PC-3 (cell line): ENCODE results near the gene PPP1R3D. TPM values are rescaled to one million over a fixed set of nuclear protein-coding genes. Genes with fewer than 3 reads are reported as not detected.

ENCODE experiments used
- ATAC-seq: fragments of 200-7000 bp; cut with Tn5 transposase; 2 replicates; pipeline ENCODE4 v1.9.1; 2020; ENCODE audit warnings: mild to moderate bottlenecking, moderate library complexity
- BruUV-seq: library from RNA; stranded (reverse); fragments of 400-500 nt; replicated peaks from 2 replicates; lab custom pipeline; 2021; lab: Mats Ljungman, UMichigan
- CTCF ChIA-PET: fragments of 300-600 bp; sonication (Branson Sonifier 250); formaldehyde crosslinking; loops from one replicate; lab custom pipeline; 2022; ENCODE audit warnings: antibody characterized with exemption; lab: Charles Lee
- POLR2A ChIA-PET: fragments of 300-600 bp; sonication (Branson Sonifier 250); formaldehyde crosslinking; loops from one replicate; lab custom pipeline; 2022; ENCODE audit warnings: antibody characterized with exemption; ENCODE audit not compliant: unreplicated experiment; lab: Charles Lee
- DNase-seq: peaks from one replicate; pipeline ENCODE4 v3.0.0-alpha.2; 2015
- H2AFZ ChIP-seq: fragments of 300-600 bp; sonication (generic); 2 replicates; pipeline ENCODE4 v1.6.0; 2016; ENCODE audit warnings: antibody characterized with exemption, low read length
- H3F3A ChIP-seq: fragments of 300-600 bp; sonication (generic); one replicate; pipeline ENCODE4 v1.6.0; 2017; ENCODE audit warnings: antibody characterized with exemption, low read length, control low read depth, mild to moderate bottlenecking; ENCODE audit not compliant: unreplicated experiment
- H3K27ac ChIP-seq: fragments of 300-600 bp; sonication (generic); 2 replicates; pipeline ENCODE4 v1.5.1; 2016; ENCODE audit warnings: mild to moderate bottlenecking, low read length
- H3K27me3 ChIP-seq: fragments of 300-600 bp; sonication (generic); 2 replicates; pipeline ENCODE4 v1.6.1; 2016; ENCODE audit warnings: low read length, mixed read lengths
- H3K36me3 ChIP-seq: fragments of 300-600 bp; sonication (generic); 2 replicates; pipeline ENCODE4 v1.6.1; 2016; ENCODE audit warnings: low read depth, mixed run types, low read length, mixed read lengths
- H3K4me1 ChIP-seq: fragments of 300-600 bp; sonication (generic); 2 replicates; pipeline ENCODE4 v1.5.1; 2016; ENCODE audit warnings: low read length; ENCODE audit not compliant: insufficient read depth
- H3K4me2 ChIP-seq: fragments of 300-600 bp; sonication (generic); 2 replicates; pipeline ENCODE4 v1.6.0; 2016; ENCODE audit warnings: low read length
- H3K4me3 ChIP-seq: fragments of 300-600 bp; sonication (generic); 2 replicates; pipeline ENCODE4 v1.5.1; 2016; ENCODE audit warnings: mild to moderate bottlenecking, low read length, mixed read lengths
- H3K79me2 ChIP-seq: fragments of 300-600 bp; sonication (generic); 2 replicates; pipeline ENCODE4 v1.6.1; 2017; ENCODE audit warnings: low read length, mixed read lengths
- H3K9ac ChIP-seq: fragments of 300-600 bp; sonication (generic); 2 replicates; pipeline ENCODE4 v1.6.0; 2016; ENCODE audit warnings: mild to moderate bottlenecking, low read length
- H3K9me2 ChIP-seq: fragments of 300-600 bp; sonication (generic); replicated peaks from 2 replicates; pipeline ENCODE4 v1.6.1; 2016; ENCODE audit warnings: mixed run types, low read length, mixed read lengths
- H3K9me3 ChIP-seq: fragments of 300-600 bp; sonication (generic); 2 replicates; pipeline ENCODE4 v1.6.1; 2016; ENCODE audit warnings: low read length, mixed read lengths
- H4K20me1 ChIP-seq: fragments of 300-600 bp; sonication (generic); 2 replicates; pipeline ENCODE4 v1.6.1; 2016; ENCODE audit warnings: low read length, mixed read lengths
- CTCF ChIP-seq: fragments of 300-600 bp; sonication (generic); conservative IDR thresholded peaks from 2 replicates; pipeline ENCODE4 v1.5.1; 2017; ENCODE audit warnings: antibody characterized with exemption, low read depth, mild to moderate bottlenecking, low read length
- EZH2 ChIP-seq: fragments of 300-600 bp; sonication (generic); IDR thresholded peaks from one replicate; pipeline ENCODE4 v1.6.1; 2017; ENCODE audit warnings: antibody characterized with exemption, mild to moderate bottlenecking, low read length; ENCODE audit not compliant: unreplicated experiment
- EZH2phosphoT487 ChIP-seq: fragments of 300-600 bp; sonication (generic); IDR thresholded peaks from 2 replicates; pipeline ENCODE4 v1.6.1; 2018; ENCODE audit warnings: mild to moderate bottlenecking, antibody characterized with exemption, low read length, borderline replicate concordance
- intact Hi-C: fragments of 100-400 bp; cut with micrococcal nuclease; formaldehyde crosslinking; loops from 2 replicates; pipeline ENCODE4 v1.9.0; 2023
- total RNA-seq: library from RNA; depleted of rRNA; stranded (reverse); fragments of >200 nt; gene quantifications from 2 replicates; pipeline ENCODE4 v1.2.3, GENCODE V29; 2014

Gene PPP1R3D
- total RNA-seq, 1 experiment from 2014 or later, result 6.3 TPM

DNA sequence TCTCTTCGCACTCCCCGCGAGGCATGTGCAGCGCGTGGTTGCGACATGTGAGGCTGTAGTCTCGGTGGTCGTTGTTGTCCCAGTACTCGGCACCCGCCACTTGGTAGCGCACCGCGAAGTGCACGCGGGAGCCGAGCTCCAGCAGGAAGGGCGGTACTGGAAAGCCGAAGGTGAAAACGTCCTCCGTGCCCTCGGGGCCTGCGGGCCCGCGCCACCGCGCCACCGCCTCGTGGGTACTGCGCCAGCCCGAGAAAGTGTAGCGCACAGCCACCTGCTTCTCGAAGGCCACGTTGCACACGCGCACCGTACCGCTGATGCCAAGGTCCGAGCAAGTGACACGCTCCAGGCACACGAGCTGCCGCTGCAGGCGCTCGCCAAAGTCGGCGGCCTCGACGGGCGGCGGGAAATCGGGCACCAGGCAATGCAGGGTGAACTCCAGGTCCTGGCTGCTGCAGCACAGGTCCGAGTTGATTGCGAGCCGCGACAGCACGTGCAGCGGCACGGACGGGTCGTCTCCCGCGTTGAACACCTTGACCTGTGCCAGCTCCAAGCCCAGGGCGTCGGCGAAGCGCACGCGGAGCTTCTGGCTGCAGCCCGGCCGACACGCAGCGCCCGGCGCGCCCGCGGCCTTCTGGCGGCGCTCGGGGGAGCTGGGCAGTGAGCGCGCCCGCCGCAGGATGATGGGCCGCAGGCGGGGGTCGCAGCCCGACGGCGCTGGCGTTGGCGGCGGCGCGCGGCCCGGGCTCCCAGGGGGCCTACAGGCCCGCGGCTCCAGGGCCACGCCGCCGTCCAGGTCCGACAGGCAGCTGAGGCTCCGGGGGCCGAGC is 840 bp downstream of the PPP1R3D start:
- peaks cover 9% of the 10 kb centered on the region; the same call in 1 of the 2 replicates for H3K36me3 ChIP-seq
- H3F3A ChIP-seq, result no peaks in the 10 kb centered on the region
- H3K4me3 ChIP-seq, result peak overlapping the region; percentile 72
- TF ChIP-seq EZH2 (no peak), CTCF (no peak), EZH2phosphoT487 (no peak)
- peak overlapping the region; percentile 80 for H3K9ac ChIP-seq
- no TSS peak for BruUV-seq
- DNase-seq, result peak; percentile 21
- H3K27me3 ChIP-seq, result no peaks in the 10 kb centered on the region
- peak; percentile 14 for ATAC-seq
- CTCF ChIA-PET, result interaction anchor here (0.5 to 1.7 kb wide), 3 partner anchors 13 to 156 kb away, joined by 3 to 10 read pairs (median 3); no protein-coding TSS in a partner anchor
- peaks cover 51% of the 10 kb centered on the region for H3K79me2 ChIP-seq
- H3K4me1 ChIP-seq, result peaks cover 36% of the 10 kb centered on the region
- POLR2A ChIA-PET, result interaction anchor here (0.6 kb wide), 1 partner anchor 90 kb away, joined by 4 read pairs; no protein-coding TSS in a partner anchor
- no peaks in the 10 kb centered on the region for H3K9me2 ChIP-seq
- H3K9me3 ChIP-seq, result no peaks in the 10 kb centered on the region
- peak overlapping the region; percentile 96 for H3K4me2 ChIP-seq
- intact Hi-C loops, result no loop called here
- peak overlapping the region; percentile 92 for H2AFZ ChIP-seq
- H3K27ac ChIP-seq, result peak overlapping the region; percentile 73
- peaks cover 6% of the 10 kb centered on the region; the same call in 1 of the 2 replicates for H4K20me1 ChIP-seq

- H3F3A ChIP-seq, result no peaks in the 10 kb centered on the region
- DNase-seq, result peak; percentile 73
- peaks cover 9% of the 10 kb centered on the region; the same call in 1 of the 2 replicates for H3K36me3 ChIP-seq
- H3K27me3 ChIP-seq, result no peaks in the 10 kb centered on the region
- H3K4me1 ChIP-seq, result peaks cover 36% of the 10 kb centered on the region
- peaks cover 51% of the 10 kb centered on the region for H3K79me2 ChIP-seq
- H2AFZ ChIP-seq, result no peak overlapping the region
- peak overlapping the region; percentile 96 for H3K4me2 ChIP-seq
- peak overlapping the region; percentile 18; the same call in 1 of the 2 replicates for H3K27ac ChIP-seq
- ChIA-PET CTCF (interaction anchor here (0.5 to 1.4 kb wide), 2 partner anchors 13 to 155 kb away, joined by 3 to 4 read pairs; no protein-coding TSS in a partner anchor), POLR2A (no interaction called here)
- H3K9ac ChIP-seq, result no peak overlapping the region
- peak overlapping the region; percentile 72 for H3K4me3 ChIP-seq
- TF ChIP-seq CTCF, result no peak
- peaks cover 6% of the 10 kb centered on the region; the same call in 1 of the 2 replicates for H4K20me1 ChIP-seq
- no peaks in the 10 kb centered on the region for H3K9me2 ChIP-seq
- intact Hi-C loops, result no loop called here
- BruUV-seq, result no TSS peak
- ATAC-seq, result peak; percentile 0; the same call in 1 of the 2 replicates
- no peaks in the 10 kb centered on the region for H3K9me3 ChIP-seq
Observed at GRCh38 chr20:59938696-59939051, 1.4 kb downstream of the PPP1R3D start.
